ENCODE data around the gene IFNB1. TPM values are rescaled to one million over a fixed set of nuclear protein-coding genes. Genes with fewer than 3 reads are reported as not detected.

The IFNB1 gene
- total RNA-seq, 4 donors from 2014 or later: not detected

DNA sequence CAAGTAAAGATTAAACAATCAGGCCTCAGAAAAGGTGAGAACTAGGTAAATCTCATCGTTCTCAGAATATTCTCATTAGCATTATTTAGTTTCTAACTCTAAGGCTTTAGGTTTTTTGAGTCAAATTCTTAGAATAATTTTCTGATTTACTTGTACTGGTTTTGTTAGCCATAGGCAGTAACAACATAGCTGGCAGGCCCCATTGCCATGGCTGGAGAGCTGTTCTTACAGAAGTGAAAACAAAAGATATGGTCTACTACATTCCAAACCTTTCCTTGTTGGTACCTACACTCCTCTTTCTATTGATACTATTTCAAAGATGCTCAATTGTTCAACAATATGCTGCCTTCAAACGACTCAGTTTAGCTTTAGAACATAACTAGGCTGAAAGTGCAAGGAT lies 36.6 kb upstream of the IFNB1 start:
- no peaks in the 10 kb centered on the region for H3K27me3 ChIP-seq
- no peak overlapping the region for H3K4me3 ChIP-seq
- intact Hi-C loops (cut with DNase I): loop anchor here (5.0 to 10.0 kb wide), 4 partner anchors 167 to 1187 kb away; partner anchors contain the start of gene MLLT3
- no peaks in the 10 kb centered on the region for H3K9me3 ChIP-seq
- H3K27ac ChIP-seq (replicated peaks in 1 of 4): no peak overlapping the region
- H3K36me3 ChIP-seq: no peaks in the 10 kb centered on the region
- WGBS: 86% methylated on average over 2 of the region's 2 CpGs
- TF ChIP-seq, protein P1, sequence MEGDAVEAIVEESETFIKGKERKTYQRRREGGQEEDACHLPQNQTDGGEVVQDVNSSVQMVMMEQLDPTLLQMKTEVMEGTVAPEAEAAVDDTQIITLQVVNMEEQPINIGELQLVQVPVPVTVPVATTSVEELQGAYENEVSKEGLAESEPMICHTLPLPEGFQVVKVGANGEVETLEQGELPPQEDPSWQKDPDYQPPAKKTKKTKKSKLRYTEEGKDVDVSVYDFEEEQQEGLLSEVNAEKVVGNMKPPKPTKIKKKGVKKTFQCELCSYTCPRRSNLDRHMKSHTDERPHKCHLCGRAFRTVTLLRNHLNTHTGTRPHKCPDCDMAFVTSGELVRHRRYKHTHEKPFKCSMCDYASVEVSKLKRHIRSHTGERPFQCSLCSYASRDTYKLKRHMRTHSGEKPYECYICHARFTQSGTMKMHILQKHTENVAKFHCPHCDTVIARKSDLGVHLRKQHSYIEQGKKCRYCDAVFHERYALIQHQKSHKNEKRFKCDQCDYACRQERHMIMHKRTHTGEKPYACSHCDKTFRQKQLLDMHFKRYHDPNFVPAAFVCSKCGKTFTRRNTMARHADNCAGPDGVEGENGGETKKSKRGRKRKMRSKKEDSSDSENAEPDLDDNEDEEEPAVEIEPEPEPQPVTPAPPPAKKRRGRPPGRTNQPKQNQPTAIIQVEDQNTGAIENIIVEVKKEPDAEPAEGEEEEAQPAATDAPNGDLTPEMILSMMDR (IDR thresholded peaks at IDR 0.05): no peak
- TF ChIP-seq POLR2AphosphoS5 (IDR thresholded peaks at IDR 0.05) (no peak), POLR2A (IDR thresholded peaks at IDR 0.05; ENCODE audit: low read depth) (no peak)
- DNase-seq (ENCODE audit: extremely low spot score): no peak
- H3K4me1 ChIP-seq: peaks cover 0 to 8% (median 3%) of the 10 kb centered on the region in 4 donors

DNA sequence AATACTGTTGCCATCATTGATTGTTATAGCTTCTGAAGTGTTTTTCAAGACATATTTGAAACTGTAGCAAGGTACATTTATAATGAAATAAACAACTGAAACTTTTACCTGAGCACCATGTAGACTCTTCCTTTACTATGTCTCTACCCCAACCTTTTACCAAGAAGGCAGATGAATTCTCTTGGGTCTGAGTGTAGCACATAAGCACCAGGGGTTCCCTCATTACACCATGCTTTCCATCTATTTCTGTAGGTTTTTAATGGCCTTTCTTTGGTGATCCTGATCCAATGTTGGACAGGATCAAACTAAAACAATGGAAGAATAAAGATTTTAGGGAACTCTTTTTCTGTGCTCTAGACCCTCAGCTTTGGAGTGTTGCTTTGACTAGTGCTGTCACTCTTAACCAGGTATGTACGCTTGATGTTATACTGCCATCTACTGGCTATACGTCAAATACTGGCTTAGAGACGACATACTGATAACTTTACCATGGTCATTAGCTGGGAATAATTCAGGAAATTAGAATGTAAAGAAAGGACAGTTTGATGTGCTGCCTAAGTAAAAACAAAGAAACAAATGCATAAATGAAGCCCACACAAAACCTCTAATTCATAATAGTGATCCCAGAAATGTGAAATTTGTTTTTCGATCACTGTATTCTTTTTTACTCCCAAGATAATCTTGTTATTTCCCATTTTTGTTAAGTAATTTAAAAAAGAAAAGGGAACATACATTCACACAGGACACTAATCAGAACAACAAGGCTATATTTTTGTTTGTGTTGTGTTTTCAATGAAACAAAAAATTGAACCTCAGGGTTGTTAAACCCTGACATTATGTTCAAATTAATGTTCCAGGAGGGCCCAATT lies 33.2 kb upstream of the IFNB1 start:
- TF ChIP-seq EP300 (IDR thresholded peaks at IDR 0.05) (no peak), POLR2AphosphoS5 (IDR thresholded peaks at IDR 0.05) (no peak)
- TF ChIP-seq, protein P1 (IDR thresholded peaks at IDR 0.05): peak; percentile 77 to 87 (median 81)
- intact Hi-C loops (cut with DNase I): loop anchor here (5.0 to 10.0 kb wide), 4 partner anchors 164 to 1184 kb away; partner anchors contain the start of gene MLLT3
- Histone ChIP-seq H3K36me3 (no peaks in the 10 kb centered on the region), H3K27ac (replicated peaks in 1 of 4) (no peak overlapping the region), H3K9me3 (no peaks in the 10 kb centered on the region), H3K4me1 (peaks cover 0 to 8% (median 3%) of the 10 kb centered on the region in 4 donors), H3K4me3 (no peak overlapping the region), H3K27me3 (no peaks in the 10 kb centered on the region)
- no peak for DNase-seq (ENCODE audit: extremely low spot score)
- WGBS: 21% methylated on average over 4 of the region's 4 CpGs

DNA sequence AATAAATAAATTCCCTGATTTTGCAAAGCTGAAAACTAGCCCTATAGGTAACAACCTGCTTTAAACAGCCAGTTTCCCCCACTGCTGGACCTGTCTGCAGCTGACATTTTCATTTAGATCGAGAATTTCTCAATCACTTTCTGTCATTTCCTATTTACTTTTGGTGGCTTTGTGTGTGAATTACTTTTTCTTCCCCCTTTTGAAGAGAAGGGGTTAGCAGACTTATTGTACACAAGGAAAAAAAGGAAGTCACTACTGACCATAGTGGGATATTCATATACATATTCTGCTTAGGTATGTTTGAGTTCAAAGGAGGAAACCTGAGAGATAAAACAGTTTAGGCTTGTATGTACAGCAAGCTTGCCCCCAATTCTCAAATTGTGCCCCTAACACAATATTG lies 27.0 kb upstream of the IFNB1 start:
- Histone ChIP-seq H3K27ac (replicated peaks in 1 of 4) (no peak overlapping the region), H3K4me1 (no peaks in the 10 kb centered on the region), H3K36me3 (no peaks in the 10 kb centered on the region), H3K27me3 (no peaks in the 10 kb centered on the region), H3K4me3 (no peak overlapping the region), H3K9me3 (no peaks in the 10 kb centered on the region)
- TF ChIP-seq, protein P1 (IDR thresholded peaks at IDR 0.05): no peak
- TF ChIP-seq EP300 (IDR thresholded peaks at IDR 0.05) (no peak), POLR2AphosphoS5 (IDR thresholded peaks at IDR 0.05) (no peak), POLR2A (IDR thresholded peaks at IDR 0.05; ENCODE audit: low read depth) (no peak)
- peak; percentile 29 for DNase-seq (ENCODE audit: extremely low spot score)
- intact Hi-C loops (cut with DNase I): loop anchor here (5.0 kb wide), 1 partner anchor 222 kb away; no protein-coding TSS in a partner anchor
- WGBS: 71% methylated on average over 1 of the region's 1 CpG

DNA sequence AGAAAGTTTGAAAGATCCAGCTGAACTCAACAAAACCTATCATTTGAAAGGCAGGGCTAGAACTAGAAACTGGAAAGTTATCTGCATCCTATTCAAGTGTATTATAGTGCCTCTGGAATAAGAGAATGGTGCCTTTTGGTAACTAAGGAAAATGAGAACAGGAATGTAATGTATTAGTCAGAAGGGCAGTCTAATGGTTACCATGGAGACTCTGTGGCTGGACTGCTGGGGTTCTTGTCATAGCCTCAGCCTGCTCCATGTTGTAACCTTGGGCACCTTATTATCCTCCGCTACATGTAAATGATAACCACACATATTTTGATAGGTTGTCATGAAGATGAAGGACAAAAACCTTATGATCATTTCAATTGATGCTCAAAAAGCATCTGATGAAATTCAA lies 24.6 kb upstream of the IFNB1 start:
- no peak for TF ChIP-seq POLR2AphosphoS5 (IDR thresholded peaks at IDR 0.05)
- TF ChIP-seq POLR2A (IDR thresholded peaks at IDR 0.05; ENCODE audit: low read depth): no peak
- no peak for TF ChIP-seq EP300 (IDR thresholded peaks at IDR 0.05)
- TF ChIP-seq, protein P1 (IDR thresholded peaks at IDR 0.05): no peak
- intact Hi-C loops (cut with DNase I): no loop called here
- no peaks in the 10 kb centered on the region for H3K9me3 ChIP-seq

More for the DNA sequence above, 24.6 kb upstream of the IFNB1 start:
- 100% methylated on average over 1 of the region's 1 CpG for WGBS
- peaks cover 0 to under 1% (median under 1%) of the 10 kb centered on the region in 4 donors for H3K4me1 ChIP-seq
- no peak for DNase-seq (ENCODE audit: extremely low spot score)
- H3K27ac ChIP-seq (replicated peaks in 1 of 4): no peak overlapping the region
- H3K36me3 ChIP-seq: no peaks in the 10 kb centered on the region
- no peak overlapping the region for H3K4me3 ChIP-seq
- no peaks in the 10 kb centered on the region for H3K27me3 ChIP-seq

All from esophagus muscularis mucosa (tissue), 4 donors.